CD1c-positive myeloid dendritic cell (primary cell): ENCODE data around the gene C4BPB.
"Not testable (repeated sequence)": the region's sequence is repeated elsewhere in the genome, so short reads cannot be mapped to it uniquely, and the experiment has no call there.

Source experiments
- DNase-seq: peaks from one replicate; pipeline ENCODE4 v3.0.0-alpha.2; 2016; ENCODE audit errors: extremely low spot score

C4BPB gene, protein sequence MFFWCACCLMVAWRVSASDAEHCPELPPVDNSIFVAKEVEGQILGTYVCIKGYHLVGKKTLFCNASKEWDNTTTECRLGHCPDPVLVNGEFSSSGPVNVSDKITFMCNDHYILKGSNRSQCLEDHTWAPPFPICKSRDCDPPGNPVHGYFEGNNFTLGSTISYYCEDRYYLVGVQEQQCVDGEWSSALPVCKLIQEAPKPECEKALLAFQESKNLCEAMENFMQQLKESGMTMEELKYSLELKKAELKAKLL

DNA sequence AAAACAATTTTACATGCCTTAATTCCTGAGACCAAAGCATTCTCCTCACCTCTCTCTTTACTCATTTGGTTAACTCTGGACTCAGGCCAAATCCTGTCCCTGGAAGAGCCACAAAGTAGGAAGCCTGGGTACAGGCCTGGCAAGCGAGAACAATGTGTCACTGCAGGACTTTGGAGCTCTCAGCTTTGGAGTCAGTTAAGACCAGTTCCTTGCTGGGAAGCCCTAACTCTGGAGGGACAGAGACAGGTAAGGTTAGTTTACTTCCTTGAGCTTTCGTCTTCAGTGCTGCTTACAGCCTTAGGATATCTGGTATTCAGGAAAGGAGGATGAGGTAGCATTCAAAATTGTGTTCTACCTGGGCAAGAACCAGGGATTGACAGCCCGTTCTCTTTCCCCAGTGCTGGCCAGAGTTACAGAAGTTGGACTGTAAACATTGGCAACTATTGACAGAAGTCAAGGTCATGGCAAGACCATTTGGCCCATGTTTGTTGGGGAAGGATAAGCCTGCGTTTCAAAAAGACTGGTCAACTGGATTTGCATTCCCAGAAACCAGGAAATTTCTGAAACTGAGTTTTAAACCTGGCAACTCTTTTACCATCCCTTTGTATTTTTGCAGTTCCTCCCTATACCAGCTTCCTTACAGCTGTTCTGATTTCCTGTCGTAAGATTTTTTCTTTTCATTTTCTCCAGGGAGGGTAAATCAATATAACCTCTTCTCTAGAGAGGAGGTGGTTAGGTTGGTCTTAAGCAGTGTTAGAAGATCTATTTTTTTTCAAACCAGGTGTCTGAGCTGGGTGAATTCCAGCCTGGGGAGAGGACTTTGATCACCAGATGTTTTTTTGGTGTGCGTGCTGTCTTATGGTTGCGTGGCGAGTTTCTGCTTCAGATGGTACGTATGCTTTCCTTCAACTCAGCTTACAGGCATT is at the start of gene C4BPB:
TSS of gene C4BPB (plus strand) at position 160 of the 926 bp plus-strand sequence. CDS start at position 832, 672 bp downstream.
- DNase-seq: no peak

DNA sequence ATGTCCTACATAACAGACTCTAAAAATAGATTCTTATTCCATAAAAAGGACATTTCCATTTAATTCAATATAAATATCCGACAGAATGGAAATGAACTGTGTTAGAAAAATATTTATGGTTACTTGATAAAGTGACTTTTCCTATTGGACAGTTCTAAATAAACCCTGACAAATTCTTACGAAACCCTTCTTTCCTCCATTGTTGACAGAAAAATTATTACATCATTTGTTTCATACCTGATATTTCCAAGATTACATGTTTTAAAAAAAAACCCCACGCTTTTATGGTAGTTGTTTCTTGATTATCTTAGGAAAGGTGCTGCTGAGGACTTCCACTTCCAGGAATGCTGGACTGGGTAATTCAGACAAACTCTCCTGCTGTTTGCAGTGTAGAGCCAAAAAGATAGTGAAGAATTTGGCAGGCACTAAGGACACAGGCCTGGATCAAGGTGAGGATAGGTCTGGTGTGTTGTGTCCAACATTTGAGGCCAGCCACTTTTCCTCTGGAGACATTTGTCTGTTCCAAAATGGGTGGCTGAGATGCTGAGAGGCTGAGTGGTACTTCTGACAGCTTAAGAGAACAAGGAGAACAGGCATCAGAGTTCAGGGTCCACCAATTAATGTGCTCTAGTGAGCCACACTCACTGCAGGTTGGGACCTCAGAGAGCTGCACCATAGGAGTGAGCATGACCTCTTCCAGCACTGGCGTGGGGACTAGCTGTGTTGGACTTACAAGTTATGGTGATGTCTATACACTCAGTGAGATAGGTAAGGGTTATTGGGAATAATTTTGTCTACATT is 49.1 kb upstream of the C4BPB start:
- DNase-seq: no peak

DNA sequence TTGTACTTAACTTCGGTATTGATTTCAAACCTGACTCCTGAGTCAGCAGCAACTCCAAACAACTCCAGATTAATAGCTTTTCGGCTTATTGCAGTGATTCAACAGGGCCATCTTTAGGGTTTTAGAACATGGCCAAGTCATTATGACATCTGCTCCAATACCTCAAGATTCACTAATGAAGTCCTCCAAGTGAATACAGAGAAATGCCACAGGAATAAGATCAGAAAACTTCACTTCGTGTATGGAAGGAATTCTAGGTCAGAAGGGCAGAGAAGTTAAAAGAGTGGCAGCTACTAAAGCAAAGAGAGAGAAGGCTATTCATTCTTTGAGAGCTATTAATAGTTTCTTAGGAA is 48.5 kb upstream of the C4BPB start:
- no peak for DNase-seq

DNA sequence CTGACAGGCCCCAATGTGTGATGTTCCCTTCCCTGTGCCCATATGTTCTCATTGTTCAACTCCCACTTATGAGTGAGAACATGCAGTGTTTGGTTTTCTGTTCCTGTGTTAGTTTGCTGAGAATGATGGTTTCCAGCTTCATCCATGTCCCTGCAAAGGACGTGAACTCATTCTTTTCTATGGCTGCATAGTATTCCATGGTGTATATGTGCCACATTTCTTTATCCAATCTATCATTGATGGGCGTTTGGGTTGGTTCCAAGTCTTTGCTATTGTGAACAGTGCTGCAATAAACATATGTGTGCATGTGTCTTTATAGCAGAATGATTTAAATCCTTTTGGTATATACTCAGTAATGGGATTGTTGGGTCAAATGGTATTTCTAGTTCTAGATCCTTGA is 47.3 kb upstream of the C4BPB start:
- not testable (repeated sequence) for DNase-seq

DNA sequence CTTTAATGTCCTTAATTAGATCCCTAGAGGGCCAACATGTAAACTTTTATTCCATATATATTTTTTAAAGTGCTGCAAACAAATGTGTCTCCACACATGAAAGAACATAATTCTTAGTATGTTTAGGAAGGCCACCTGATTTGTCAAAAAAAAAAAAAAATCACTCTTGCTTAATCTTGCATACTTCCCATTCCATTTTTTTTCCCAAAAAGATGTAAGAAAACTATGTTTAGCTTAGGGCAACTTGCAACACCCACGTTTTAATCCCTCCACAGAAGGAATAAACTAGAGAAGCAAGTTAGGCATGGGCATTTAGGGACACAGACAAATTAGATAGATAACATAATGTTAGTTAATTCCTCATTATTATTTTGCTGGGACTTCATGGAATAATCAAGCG is 43.2 kb upstream of the C4BPB start:
- DNase-seq: no peak

DNA sequence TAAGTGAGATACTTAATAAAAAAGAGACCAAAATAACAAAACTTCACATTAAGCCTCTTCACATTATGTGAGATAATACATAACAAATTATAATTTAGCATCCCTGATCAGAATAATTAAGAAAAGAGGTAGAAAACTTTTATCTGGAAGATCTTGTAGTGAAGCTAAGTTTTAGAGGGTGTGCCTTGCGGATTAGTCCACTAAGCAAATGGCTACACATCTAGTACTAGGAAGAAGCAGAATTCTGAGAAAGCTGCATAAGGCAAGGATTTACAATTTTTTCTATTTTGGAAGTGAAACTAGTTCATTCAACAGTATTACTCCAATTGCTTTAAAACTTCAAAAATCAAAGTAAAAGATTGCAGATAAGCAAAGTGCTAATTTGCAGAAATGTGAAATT is 41.2 kb upstream of the C4BPB start:
- no peak for DNase-seq

DNA sequence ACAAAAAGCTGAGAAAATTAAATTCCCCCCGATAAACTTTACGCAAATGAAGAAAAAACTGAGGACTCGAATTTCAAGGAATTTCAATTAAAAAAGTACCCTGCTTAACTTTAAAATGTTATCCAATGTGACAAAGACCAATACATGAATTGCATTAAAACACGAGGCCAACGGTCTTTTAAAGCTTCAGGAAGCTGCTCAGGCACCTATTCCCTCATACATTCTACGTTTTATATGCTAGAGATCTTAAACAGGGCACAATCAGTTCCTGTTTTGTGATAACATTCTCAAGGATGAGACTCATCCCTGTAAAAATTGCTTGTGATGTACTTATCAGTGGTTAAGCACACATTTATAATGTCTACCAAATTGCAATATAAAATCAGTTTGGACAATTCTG is 40.6 kb upstream of the C4BPB start:
- DNase-seq: no peak

DNA sequence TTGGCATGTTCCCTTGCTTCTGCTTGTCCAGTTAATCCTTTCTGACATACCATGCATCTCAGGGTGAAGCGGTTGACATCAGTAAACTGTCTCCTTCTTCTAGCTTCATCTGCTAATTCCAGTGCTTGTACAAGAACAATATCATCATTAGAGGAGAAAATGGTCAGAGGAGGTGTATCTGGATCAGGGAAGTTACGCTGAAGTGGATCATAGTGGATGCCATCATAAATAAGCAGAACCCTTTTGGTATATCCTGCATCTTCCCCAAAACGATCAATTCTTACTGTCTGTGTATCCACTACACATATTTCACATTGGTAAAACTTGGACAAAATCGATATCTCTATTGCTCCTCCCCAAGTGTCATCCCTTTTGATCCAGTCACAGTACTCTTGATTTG is 39.6 kb upstream of the C4BPB start:
- DNase-seq: no peak

DNA sequence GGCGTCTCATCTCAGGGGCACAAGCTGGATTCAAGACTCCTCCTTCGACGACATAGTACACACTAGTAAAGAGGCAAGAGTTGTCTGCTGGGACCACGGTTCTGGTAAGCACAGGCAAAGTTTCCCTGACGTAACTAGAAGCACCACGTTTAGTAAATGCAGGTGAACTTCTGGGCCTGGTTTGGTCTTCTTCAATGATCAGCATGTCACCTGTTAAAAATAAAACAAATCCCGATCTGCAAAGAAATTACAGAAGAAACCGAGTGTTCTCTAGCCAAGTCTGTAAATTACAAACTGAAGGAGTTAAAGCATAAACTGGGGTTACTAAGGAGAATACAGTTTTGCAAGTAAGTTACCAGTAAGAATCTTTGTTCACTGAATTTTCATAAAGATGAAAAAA is 39.1 kb upstream of the C4BPB start:
- DNase-seq: no peak

DNA sequence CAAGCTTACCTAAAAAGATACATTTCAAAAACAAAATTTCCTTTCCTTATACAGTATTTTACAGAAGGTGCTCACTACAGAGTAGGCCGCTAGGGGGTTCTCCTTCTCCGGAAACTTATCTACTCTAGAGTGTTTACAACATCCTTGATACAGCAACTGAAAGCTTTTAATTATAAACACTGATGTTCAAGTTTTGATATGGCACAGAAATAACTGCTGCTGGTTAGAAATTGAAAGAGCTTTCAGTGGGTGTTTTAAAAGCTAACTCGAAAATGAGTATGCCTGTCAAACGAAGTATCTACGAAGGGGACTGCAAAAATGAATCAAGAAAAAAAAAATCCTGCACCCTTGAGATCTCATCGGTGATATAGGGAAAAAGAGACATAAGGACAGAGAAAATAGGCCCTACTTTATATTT is 38.7 kb upstream of the C4BPB start:
- peak; percentile 73 for DNase-seq

DNA sequence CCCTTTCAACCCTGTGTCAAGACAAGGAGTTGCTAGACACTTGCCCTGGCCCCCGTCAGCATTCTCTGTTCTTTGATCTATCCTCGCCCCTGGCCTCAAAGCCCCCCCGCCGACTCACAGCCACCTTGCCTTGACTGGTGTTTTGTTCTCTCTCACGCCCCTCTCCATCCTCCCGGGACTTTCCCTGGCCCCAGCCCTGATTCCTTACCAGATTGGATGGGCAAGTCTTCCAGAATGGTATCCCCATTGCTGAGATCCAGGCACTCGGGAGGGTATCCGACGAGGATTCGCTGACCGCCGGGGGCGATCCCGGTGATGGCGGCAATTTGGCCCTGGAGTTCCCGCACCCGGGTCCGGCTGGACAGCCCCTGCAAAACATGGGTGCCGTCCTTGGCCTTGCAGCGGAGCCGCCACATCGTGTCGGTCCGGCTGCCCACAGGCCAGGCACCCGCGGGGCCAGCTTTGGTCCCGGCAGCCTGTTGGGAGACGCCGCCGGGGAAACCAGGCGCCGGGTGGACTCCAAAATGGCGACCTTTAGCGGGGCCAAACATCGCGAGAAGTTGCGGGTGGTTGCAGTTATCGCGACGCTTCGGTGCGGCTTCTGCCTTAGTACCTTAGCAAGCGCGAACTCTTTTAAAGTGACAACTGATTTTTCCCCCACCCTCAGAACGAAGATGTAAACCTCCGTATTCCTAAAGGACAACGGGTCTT is 38.0 kb upstream of the C4BPB start:
- DNase-seq: peak; percentile 97

DNA sequence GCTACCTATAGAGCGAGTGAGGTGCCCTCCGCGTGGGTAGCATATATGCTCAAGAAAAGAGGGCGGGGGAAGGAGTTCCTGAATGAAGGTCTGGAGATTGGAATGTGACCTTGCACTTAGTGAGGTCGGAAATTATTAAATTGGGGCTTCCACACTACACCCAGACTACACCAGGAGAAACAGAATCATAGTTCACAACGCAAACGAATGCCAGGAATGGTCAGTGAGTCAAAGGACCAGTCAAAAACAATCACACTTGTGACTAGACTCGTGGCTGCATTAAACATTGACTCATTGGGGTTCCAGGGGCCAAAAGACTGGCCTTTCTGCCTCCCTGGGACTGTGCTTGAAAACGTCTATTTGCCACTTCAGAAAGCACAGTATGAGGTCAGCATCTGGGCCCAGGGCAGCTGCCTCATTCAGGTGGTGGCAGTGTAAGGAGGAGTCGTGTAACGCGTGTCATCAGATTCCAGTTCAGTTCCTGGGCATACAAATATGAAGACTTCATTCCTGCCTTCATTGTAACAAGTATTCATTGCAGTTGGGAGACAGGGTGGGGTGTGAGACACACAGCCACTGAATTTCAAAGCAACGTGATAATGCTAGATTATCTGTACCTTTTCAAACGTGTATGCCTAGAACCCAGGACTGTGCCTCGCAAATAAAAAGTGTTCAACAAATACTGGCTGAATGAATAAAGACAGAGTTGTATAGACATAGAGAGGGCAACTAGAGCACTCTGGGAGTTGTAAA is 37.3 kb upstream of the C4BPB start, which contains the start of gene YOD1:
TSS of gene YOD1 (minus strand) at position 18 of the 753 bp plus-strand sequence. CDS start 178 bp downstream, outside the sequence.
- no peak for DNase-seq

DNA sequence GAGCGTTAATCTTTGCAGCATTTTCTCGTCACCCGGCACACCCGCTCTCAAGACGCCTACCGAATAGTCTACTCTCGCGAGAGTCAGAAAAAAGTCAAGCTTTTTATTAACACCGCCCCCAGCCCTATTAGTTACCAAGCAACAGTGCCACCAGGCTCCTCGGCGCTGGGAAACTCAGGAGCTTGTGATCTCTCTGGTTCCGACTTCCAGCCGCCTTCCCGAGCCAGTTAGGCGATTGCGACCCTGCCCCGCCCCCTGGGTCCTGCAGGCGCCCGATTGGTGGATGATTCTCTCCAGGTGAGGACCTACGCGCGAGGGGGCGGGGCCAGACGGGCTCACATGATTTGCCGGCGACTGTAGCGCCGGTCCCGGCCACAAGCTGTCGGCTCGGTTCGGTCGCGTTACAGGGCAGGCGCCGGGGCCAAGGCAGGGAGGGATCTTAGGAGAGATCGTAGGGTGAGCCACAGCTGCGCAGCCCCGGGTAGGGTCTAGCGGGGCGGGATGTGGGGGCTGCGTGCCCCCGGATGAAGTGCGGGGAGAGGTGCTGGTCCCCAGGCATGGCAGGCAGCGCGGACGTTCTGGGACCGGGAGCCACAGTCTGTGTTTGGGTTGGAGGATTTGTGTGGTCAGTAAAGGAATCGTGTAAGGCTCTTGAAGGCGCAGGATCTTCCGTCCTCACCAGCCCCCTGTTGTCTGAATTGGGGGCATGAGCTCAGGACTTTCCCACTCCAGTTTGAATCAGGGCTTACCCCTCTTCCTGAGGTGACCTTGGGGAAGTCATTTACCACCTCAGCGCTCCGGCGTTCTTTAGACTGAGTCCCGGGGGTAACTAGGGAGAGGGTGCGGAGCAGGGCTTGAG is 35.5 kb upstream of the C4BPB start, which contains the start of gene PFKFB2:
TSS of gene PFKFB2 (plus strand) at position 365 of the 859 bp plus-strand sequence. CDS start 1,443 bp downstream, outside the sequence.
- peak; percentile 97 for DNase-seq

DNA sequence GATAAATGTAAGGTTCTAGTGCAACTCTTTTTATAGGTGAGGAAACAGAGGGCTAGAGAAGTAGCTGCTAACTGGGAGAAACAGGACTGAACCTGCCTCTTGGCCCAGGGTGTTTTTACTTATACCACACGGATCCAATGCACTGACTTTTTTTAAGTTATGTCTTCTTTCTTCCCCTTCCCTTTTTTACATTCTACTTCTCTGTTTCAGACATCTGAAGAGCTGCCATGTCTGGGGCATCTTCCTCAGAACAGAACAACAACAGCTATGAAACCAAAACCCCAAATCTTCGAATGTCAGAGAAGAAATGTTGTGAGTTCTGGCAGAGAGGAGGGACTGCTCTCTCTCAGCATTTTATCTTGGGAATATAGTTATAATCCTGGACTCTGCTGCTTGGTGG is 34.2 kb upstream of the C4BPB start:
- DNase-seq: no peak

DNA sequence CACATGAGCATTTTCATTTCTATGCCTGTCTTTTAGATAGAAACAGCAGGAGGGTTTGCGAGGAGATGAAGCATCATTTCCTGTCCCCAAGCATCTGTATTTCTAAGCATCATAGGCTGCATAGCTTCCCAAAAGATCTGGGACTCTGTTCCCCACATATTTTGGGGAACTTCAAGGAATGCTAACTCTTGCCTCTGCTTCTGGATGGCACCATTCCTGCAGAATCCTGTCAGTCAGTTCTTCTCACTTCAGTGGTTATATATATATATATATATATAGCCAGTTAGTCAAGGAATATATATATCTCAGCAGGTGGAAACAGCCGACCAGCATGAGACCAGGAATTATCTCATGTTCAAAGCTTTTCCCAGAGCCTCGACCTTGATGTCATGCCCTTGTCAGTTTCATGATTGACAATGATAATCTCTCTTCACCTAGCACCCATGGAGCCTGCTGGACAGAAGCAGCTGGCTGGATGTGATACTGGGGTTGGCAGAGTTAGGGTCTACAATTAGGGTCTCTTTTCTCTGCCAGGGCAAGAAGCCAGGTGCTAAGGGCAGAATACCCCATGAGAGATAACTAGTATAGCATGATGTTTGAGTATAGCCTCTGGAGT is 33.2 kb upstream of the C4BPB start:
- DNase-seq: no peak

DNA sequence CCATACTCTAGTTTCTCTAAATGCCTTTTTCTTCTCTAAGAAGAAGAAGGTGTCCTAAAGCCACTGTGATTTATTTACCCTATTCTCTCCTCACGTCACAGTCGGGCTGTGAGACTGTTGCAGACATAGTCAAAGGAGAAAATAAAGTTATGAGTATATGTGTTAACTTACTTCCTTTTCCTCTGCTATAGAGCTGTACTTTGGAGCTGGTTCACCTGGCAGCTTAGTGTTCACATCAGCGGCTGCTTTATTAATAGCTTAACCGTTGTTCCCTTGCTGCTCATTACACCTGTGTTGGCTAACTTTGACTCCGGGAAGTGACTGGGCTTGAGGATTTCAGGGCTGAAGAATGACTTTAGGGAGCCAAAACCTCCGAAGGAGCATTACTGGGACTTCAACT is 32.0 kb upstream of the C4BPB start:
- no peak for DNase-seq

DNA sequence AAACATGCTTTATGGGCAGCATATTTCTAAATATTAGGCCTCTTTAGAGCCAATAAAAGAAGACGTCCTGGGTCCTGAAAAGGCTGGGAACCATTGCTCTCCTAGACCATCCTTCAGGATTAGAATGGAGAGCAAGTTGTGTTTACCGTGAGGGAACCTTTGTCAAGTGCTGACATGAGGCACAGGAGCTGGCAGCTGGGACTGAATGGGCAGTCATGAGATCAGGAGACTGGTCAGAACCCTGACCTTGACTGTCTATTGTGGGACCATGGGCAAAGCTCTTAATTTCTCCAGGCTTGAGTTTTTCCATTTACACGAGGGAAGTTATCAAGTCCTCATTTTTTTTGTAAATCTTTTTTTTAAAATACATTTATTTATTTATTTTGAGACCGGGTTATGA is 30.4 kb upstream of the C4BPB start:
- no peak for DNase-seq

DNA sequence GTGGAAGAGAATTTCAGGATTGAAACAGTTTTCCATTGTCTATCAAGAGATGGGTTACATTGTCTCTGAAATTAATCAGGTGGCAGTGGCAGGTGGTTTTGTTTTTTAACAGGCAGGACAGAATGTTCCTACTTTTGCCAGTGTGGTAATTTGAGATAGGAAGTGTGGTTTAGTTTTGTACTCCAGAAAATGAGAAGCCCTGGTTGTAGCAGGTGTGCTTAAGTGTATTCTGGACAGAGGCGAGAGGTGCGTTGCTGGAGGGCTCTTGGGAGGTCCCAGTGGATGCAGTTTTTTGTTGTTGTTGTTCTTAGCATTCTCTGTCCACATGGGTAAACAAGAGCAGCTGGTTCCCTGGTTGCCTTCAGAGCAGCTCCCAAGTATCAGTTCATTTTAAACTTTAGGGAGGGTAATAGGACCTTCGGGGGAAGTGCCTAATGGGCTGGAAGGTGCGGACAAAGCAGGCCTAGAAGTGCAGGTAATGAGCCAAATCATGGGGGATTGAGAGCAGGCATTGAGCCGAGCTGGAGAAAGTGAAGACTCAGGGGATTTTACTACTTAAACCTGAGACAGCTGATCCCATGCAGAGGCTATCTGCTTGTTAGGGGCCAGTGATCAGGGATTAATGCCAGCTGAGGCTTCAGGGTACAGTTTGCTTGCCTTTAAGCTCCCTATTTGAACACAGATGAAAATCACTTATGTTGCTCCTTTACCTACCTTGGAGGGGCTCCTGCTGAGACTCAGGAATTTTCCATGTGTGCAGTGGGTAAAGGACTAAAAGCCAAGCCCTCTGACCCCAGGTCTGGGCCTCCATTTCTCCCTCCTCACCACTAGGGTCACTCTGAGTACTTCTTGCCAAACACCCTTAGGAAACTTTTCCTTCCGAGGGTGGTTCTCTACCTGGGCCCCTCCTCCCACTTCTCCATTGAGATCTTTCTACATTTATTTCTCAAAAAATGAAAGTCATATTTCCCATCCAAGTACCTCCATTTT is 29.5 kb upstream of the C4BPB start:
- DNase-seq: no peak
